Prostate gland (tissue), 2 donors: ENCODE data around the gene HGFAC.

Experiments
- POLR2A ChIP-seq: fragments of 450-650 bp; IDR thresholded peaks from one replicate; pipeline ENCODE4 v1.6.1; 2016; ENCODE audit warnings: antibody characterized with exemption, mild to moderate bottlenecking
- TF ChIP-seq, protein P1 (sequence below), 4 experiments: fragments of 200-600 bp in 2 of 4; fragments of 450-650 bp in 2 of 4; sonication (generic) in 2 of 4; IDR thresholded peaks; 1 replicate in 3 of 4; 2 replicates in 1 of 4; pipeline ENCODE4 v1.5.1; 2016 to 2019; ENCODE audit warnings: antibody characterized with exemption in 4 of 4, mild to moderate bottlenecking in 2 of 4, moderate library complexity in 2 of 4

DNA sequence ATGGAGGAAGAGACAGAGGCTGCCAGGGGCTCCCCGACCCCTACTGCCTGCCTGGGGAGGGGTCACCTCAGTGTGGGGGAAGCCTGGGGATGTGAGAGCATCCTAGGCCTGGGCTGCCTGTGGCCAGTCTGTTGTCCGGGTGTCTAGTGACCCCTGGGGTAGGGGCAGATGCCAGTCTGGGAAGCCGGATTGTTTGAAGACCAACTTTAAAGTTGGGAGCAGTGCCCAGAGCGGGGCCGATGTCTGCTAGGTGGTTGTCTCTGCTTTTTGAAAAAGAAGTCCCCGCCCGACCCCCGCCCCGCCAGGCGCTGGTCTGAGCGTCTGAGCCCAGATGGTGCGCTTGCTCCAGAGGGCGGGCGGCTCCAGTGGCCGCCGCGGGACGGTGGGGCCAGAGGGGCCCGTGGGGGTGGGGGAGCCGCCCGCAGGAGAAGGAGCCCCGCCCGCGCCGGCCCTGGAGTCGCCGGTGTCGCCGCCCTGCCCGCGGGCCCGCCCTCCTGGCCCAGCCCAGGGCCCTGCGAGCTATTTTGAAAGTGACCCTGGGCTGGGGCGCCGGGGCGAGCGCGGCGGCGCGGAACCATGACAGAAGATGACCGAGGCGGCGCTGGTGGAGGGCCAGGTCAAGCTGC, 21.1 kb downstream of the HGFAC start, which contains the start of gene DOK7:
- TF ChIP-seq, protein P1, sequence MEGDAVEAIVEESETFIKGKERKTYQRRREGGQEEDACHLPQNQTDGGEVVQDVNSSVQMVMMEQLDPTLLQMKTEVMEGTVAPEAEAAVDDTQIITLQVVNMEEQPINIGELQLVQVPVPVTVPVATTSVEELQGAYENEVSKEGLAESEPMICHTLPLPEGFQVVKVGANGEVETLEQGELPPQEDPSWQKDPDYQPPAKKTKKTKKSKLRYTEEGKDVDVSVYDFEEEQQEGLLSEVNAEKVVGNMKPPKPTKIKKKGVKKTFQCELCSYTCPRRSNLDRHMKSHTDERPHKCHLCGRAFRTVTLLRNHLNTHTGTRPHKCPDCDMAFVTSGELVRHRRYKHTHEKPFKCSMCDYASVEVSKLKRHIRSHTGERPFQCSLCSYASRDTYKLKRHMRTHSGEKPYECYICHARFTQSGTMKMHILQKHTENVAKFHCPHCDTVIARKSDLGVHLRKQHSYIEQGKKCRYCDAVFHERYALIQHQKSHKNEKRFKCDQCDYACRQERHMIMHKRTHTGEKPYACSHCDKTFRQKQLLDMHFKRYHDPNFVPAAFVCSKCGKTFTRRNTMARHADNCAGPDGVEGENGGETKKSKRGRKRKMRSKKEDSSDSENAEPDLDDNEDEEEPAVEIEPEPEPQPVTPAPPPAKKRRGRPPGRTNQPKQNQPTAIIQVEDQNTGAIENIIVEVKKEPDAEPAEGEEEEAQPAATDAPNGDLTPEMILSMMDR (IDR thresholded peaks at IDR 0.05): no peak
- no peak for TF ChIP-seq POLR2A
